GM21423 (cell line): ENCODE results near the gene TOR2A.
"Not testable (repeated sequence)": the region's sequence is repeated elsewhere in the genome, so short reads cannot be mapped to it uniquely, and the experiment has no call there.

Experiments
- ATAC-seq: cut with Tn5 transposase; IDR thresholded peaks from one replicate; pipeline ENCODE4 v1.9.1; 2021; ENCODE audit warnings: mild to moderate bottlenecking, moderate library complexity; ENCODE audit not compliant: unreplicated experiment

Gene TOR2A

DNA sequence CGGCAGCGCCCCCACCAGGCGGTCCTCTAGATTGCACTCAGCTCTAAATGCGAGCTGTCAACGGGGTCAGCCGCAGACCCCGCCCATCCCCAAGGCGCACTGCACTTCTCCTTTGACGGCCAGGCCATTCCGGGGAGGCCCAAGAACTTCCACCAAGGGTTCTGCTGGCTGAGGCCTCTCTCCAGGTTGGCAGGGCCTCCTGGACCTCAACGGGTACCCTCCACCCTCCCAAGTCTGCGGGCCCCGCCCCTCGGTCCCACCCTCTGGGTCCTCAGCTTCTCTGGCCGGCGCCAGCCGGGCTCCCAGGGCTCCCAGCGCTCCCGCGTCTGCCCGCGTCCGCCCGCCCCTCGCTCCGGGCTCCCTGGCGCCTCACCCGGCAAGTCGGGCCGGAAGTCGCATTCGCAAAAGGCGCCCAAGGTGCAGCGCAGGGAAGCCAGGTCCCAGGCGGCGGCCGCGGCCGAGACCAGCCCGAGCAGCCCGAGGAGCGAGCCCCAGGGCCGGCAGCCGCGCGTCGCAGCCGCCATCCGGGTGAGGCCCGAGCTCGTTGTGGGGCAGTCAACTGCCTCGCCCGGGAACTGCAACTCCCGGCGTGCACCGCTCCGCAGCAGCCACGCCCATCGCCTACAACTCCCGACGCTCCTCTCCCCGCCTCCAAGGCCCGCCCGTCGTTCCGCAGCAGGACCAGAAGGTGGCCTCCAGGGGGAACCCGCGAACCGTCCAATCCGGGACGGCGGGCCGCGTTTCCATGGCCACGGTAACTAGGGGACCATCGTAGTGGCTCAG, at the start of gene TOR2A:
TOR2A (minus strand) TSS at position 548 of the 783 bp plus-strand sequence; CDS start at position 524, 24 bp downstream.
- ATAC-seq: peak; percentile 85

- ATAC-seq: no peak
Observed at GRCh38 chr9:127783111-127784008, 48.3 kb upstream of the TOR2A start.

GRCh38 chr9:127781806-127782205, 46.7 kb upstream of the TOR2A start:
- ATAC-seq: no peak

GRCh38 chr9:127780909-127781308, 45.8 kb upstream of the TOR2A start:
- ATAC-seq: not testable (repeated sequence)

- ATAC-seq: no peak
Observed at GRCh38 chr9:127780126-127780885, 45.2 kb upstream of the TOR2A start.

DNA sequence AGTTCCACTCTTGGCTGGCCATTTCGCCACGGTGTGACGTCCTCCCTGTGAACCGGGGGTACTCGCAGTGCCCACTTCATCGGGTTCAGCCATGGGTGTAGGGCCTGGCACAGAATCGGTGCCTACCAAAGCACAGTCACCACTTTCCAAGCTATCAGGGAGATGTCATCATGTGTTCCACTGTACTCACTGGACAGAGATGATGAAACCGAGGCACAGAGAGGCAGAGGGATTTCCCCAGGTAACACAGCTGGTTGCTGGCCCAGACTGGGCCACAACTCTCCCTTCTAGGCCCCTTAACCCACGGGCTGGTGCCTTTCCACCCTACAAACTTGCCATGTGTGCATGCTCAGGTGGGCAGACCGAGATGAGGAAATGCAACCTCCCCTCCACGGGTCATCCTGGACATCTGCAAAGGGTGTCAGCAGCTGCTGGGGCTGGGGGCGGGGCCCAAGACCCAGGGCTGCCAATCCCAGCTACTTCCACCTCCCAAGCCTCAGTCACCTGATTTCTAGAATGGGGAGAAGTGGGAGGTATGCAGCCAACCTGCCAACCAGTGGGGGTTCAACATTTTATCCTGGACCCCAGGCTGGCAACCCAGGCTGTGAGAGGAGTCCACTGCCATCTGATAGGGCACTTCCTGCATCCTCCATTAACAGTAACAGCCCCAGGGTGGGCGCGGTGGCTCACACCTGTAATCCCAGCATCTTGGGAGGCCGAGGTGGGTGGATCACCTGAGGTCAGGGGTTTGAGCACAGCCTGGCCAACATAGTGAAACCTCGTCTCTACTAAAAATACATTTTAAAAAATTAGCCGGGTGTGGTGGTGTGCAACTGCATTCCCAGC, 44.3 kb upstream of the TOR2A start:
- ATAC-seq: peak; percentile 40

GRCh38 chr9:127778280-127779135, 43.4 kb upstream of the TOR2A start, which contains the start of gene SH2D3C:
Gene SH2D3C (minus strand): TSS chr9:127778666. CDS start chr9:127778627, 39 bp downstream.
- ATAC-seq: peak; percentile 33

DNA sequence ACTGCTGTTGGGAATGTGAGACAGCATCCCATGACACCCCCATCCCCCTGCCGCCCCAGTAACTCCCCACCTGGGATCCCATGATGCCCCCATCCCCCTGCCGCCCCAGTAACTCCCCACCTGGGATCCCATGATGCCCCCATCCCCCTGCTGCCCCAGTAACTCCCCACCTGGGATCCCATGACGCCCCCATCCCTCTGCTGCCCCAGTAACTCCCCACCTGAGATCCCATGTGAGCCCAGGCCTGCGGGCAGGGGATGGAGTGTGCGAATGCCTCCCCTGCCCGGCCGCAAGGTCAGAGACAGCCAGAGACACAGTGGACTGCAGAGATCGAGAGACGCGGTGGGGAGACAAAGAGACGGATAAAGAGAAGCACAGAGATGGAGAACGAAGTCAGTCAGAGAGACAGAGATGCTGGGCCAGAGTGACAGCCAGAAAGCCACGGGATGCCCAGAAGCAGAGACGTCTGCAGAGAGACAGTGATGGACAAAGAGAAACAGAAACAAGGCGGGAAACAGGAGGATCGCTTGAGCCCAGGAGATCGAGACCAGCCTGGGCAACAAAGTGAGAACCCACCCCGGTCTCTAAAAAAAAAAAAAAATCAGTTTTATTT, 42.4 kb upstream of the TOR2A start:
- no peak for ATAC-seq

DNA sequence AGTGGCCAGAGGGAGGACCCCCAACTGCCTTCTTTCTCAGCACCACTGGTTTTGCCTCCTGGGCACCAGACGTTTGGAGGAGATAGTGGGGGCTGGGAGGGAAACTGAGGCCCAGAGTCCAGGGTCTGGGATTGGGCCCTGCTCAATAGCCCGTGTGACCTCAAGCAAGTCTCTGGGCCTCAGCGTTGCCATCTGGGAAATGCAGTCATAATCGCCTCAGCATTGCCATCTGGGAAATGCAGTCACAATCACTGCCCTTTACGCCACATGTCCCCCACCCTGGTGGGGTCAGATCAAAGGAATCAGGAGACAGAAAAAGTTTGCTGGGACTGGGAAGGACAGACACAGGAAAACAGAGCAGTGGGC, 41.8 kb upstream of the TOR2A start:
- ATAC-seq: no peak

- peak; percentile 24 for ATAC-seq
Observed at GRCh38 chr9:127776195-127776923, 41.3 kb upstream of the TOR2A start.

DNA sequence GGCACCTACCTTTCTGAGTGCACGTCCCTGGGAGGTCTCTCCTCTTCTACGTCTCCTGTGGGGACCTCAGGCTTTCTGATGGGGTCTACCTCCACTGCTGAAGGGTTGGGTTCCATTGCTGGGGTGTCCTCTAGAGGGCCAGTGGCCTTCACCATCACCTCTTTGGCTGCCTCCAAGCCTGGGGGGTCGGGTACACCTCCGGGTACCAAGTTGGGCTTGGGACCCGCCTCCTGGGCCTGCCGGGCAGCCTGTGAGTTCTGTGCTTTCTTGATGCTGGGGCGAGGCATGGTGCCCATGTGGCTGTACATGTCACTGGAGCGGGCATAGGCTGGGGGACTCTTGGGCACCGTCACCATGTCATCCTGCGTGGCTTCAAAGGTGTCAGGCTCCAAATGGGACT, 38.9 kb upstream of the TOR2A start:
- ATAC-seq: no peak

- no peak for ATAC-seq
Observed at GRCh38 chr9:127773272-127773671, 38.2 kb upstream of the TOR2A start.

GRCh38 chr9:127772603-127773002, 37.5 kb upstream of the TOR2A start:
- ATAC-seq: no peak

DNA sequence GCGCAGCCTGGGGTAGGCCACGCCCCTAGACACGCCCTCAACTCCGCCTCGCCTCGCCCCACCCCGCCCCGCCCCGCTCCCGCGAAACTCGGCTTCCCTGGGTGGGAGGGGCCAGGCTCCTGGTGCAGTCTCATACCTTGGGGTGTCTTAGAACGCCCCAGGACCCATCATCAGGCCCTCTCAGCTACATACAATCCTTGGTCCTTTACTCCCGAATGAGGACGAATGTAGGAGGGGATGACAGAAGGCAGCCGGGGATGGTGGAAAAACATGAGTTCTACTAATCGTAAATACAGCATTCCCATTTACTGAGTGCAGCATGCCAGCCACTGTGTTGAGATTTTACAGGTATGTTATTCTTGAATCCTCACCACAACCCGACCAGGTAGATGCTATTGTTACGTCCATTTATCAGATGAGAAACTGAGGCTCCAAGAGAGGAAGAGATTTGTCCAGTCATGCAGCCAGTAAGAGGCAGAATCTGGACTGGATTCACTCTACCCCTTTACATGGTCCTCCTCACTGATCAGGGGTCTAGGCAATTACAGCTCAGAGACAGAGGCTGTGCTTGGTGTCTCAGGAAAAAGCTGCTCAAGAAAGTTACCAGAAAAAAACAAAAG, 36.6 kb upstream of the TOR2A start:
- ATAC-seq: no peak

DNA sequence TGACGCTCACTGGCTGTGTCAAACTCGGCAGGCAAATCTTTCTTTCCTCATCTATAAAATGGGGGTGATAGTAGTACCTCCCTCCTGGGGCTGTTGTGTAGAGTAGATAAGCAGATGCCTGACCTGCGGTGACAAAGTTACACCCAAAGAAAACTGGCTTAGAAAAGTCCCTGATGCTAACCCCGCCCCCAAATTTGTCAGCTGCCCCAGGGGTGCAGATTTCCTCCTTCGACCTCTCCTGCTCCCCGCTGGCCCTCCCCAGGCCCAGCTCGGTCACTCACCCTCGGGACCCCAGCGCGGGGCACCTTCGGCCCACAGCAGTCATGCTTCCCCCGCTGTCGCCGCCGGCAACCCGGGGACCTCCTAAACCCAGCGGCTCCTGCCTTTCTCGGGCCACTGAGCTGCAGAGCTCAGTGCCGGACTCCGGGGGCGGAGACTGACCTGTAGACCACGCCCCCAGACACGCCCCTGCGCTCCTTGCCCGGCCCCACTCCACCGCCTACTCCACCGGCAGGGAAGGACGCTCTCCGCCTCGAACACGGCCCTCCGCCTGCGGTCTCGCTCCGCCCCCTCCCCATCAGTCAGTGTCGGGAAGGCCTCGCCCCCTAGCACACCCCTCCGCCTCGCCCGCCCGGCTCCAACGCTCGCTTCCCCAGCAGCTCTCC, 35.9 kb upstream of the TOR2A start:
- peak; percentile 80 for ATAC-seq

GRCh38 chr9:127770583-127770904, 35.5 kb upstream of the TOR2A start:
- ATAC-seq: no peak

DNA sequence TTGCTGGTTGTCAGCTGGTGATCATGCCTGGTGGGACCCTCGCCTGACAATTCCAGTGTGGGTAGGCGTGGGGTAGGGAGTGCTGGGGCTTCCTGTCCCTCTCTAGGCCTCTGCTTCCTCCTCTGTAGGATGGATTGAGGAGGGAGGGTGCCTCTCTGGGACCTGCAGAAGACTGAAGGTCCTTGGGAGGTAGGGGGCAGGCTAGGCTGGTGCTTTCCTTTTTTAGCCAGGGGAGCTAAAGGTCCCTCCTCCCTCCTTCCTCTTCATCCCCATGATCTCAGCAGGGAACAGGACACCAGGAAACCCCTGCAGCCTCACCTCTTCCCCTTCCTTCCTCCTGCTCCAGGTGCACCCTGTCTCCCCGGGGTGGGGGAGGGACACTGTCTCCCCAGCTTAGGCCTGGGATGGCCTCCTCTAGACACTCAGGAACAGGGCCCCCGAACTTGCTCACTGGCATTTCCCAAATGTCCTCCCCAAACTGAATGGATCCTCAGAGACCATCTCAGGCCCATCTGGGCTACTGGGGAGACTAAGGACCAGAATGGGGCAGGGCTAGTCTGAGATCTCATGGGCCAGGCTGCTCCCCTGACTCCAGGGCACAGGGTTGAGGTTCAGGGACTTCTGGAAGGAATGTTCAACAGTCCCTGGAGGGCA, 35.0 kb upstream of the TOR2A start:
- ATAC-seq: no peak
